H1 (cell line): ENCODE data around the gene ZSCAN22. TPM values are rescaled to one million over a fixed set of nuclear protein-coding genes. Genes with fewer than 3 reads are reported as not detected.

Experiments used
- CTCF ChIA-PET: fragments of 300-600 bp; sonication (Branson Sonifier 250); formaldehyde crosslinking; loops from one replicate; lab custom pipeline; 2021; ENCODE audit not compliant: partially characterized antibody; lab: Charles Lee
- POLR2A ChIA-PET: fragments of 300-600 bp; sonication (Branson Sonifier 250); formaldehyde crosslinking; loops from one replicate; lab custom pipeline; 2021; ENCODE audit warnings: inconsistent platforms; ENCODE audit not compliant: partially characterized antibody; lab: Charles Lee
- DNase-seq, 2 experiments: peaks; one replicate each; pipeline versions ENCODE4 v3.0.0 to v3.0.0-alpha.2; 2010 to 2022; ENCODE audit warnings: low spot score in 2 of 2, low read depth in 1 of 2, mixed read lengths in 1 of 2
- FAIRE-seq: peaks from 2 replicates; lab custom pipeline; 2011; peaks lifted over from hg19 to GRCh38; lab: Jason Lieb, UNC
- H2AFZ ChIP-seq: 2 replicates; pipeline ENCODE4 v1.8.1; 2012; ENCODE audit warnings: low read length, inconsistent platforms
- H2AK5ac ChIP-seq: 2 replicates; pipeline ENCODE4 v1.6.1; 2013; ENCODE audit warnings: low read depth, low read length
- H2BK120ac ChIP-seq: replicated peaks from 2 replicates; pipeline ENCODE3; 2013; ENCODE audit warnings: low read depth, low read length, inconsistent platforms
- H2BK12ac ChIP-seq: 2 replicates; pipeline ENCODE4 v1.6.1; 2013; ENCODE audit warnings: low read depth, low read length
- H2BK15ac ChIP-seq: 2 replicates; pipeline ENCODE4 v1.6.1; 2013; ENCODE audit warnings: low read length
- H2BK20ac ChIP-seq: 2 replicates; pipeline ENCODE4 v1.6.1; 2013; ENCODE audit warnings: low read length
- H2BK5ac ChIP-seq: 2 replicates; pipeline ENCODE4 v1.6.1; 2013; ENCODE audit warnings: low read depth, low read length
- H3K14ac ChIP-seq: 2 replicates; pipeline ENCODE4 v1.6.1; 2013; ENCODE audit warnings: inconsistent platforms; ENCODE audit not compliant: insufficient read length
- H3K18ac ChIP-seq: 2 replicates; pipeline ENCODE4 v1.6.1; 2013; ENCODE audit warnings: low read length; ENCODE audit errors: extremely low read depth
- H3K23ac ChIP-seq: 2 replicates; pipeline ENCODE4 v1.6.1; 2013; ENCODE audit warnings: inconsistent platforms; ENCODE audit not compliant: insufficient read length
- H3K23me2 ChIP-seq: 2 replicates; pipeline ENCODE4 v1.6.1; 2013; ENCODE audit warnings: low read depth, low read length
- H3K27ac ChIP-seq: 2 replicates; pipeline ENCODE4 v1.6.1; 2011; ENCODE audit warnings: low read depth, low read length, inconsistent platforms
- H3K27me3 ChIP-seq, 4 experiments: replicated peaks in 1 of 4; 1 replicate in 1 of 4; 2 replicates in 3 of 4; pipeline versions ENCODE4 v1.6.1 to v1.8.1; 2011 to 2013; ENCODE audit warnings: low read length in 3 of 4, mild to moderate bottlenecking in 3 of 4, inconsistent platforms in 2 of 4, mixed read lengths in 2 of 4, moderate library complexity in 1 of 4; ENCODE audit not compliant: control insufficient read depth in 3 of 4, insufficient read depth in 3 of 4; ENCODE audit errors: extremely low read depth in 1 of 4
- H3K36me3 ChIP-seq, 4 experiments: 2 replicates each; pipeline versions ENCODE4 v1.6.1 to v1.8.1; 2011 to 2013; ENCODE audit warnings: mild to moderate bottlenecking in 4 of 4, low read length in 3 of 4, moderate library complexity in 2 of 4, control low read depth in 1 of 4, inconsistent platforms in 1 of 4; ENCODE audit not compliant: insufficient read depth in 4 of 4, control insufficient read depth in 2 of 4
- H3K4ac ChIP-seq: replicated peaks from 2 replicates; pipeline ENCODE3; 2013; ENCODE audit warnings: low read length, low read depth, mixed read lengths, inconsistent platforms; ENCODE audit not compliant: insufficient read length
- H3K4me1 ChIP-seq, 4 experiments: replicated peaks in 1 of 4; 1 replicate in 1 of 4; 2 replicates in 3 of 4; pipeline versions ENCODE4 v1.6.1 to v1.8.1; 2011 to 2013; ENCODE audit warnings: low read length in 3 of 4, inconsistent platforms in 2 of 4, mixed read lengths in 1 of 4; ENCODE audit not compliant: insufficient read depth in 4 of 4, control insufficient read depth in 3 of 4
- H3K4me2 ChIP-seq, 2 experiments: 2 replicates each; pipeline versions ENCODE4 v1.6.1 to v1.8.1; 2011 to 2013; ENCODE audit warnings: low read depth in 2 of 2, low read length in 2 of 2, control low read depth in 1 of 2, inconsistent platforms in 1 of 2, mild to moderate bottlenecking in 1 of 2; ENCODE audit not compliant: insufficient read depth in 1 of 2
- H3K4me3 ChIP-seq, 4 experiments: fragments of 200-600, 300-600 bp in 1 of 4; sonication (generic), shearing (Covaris generic), sonication (Bioruptor Twin) in 1 of 4; 2 replicates each; pipeline versions ENCODE4 v1.5.1 to v1.8.1; 2011 to 2016; ENCODE audit warnings: low read length in 4 of 4, low read depth in 3 of 4, control low read depth in 2 of 4, inconsistent platforms in 2 of 4, mild to moderate bottlenecking in 2 of 4, mixed read lengths in 1 of 4, moderate library complexity in 1 of 4; ENCODE audit not compliant: insufficient read depth in 2 of 4; ENCODE audit errors: extremely low read depth in 1 of 4
- H3K56ac ChIP-seq: replicated peaks from 2 replicates; pipeline ENCODE3; 2013; ENCODE audit warnings: low read depth, mild to moderate bottlenecking, mixed read lengths, low read length, inconsistent platforms; ENCODE audit not compliant: insufficient read length
- H3K79me1 ChIP-seq: 2 replicates; pipeline ENCODE4 v1.6.1; 2013; ENCODE audit warnings: low read depth, low read length, control low read depth
- H3K79me2 ChIP-seq, 2 experiments: 2 replicates each; pipeline versions ENCODE4 v1.6.1 to v1.8.1; 2012 to 2013; ENCODE audit warnings: low read length in 2 of 2, mild to moderate bottlenecking in 2 of 2, inconsistent platforms in 1 of 2; ENCODE audit not compliant: insufficient read depth in 2 of 2, control insufficient read depth in 1 of 2
- H3K9ac ChIP-seq, 4 experiments: replicated peaks in 1 of 4; 1 replicate in 1 of 4; 2 replicates in 3 of 4; pipeline versions ENCODE4 v1.6.1 to v1.8.1; 2011 to 2013; ENCODE audit warnings: low read depth in 3 of 4, low read length in 3 of 4, control low read depth in 2 of 4, mild to moderate bottlenecking in 2 of 4, moderate library complexity in 2 of 4, inconsistent platforms in 1 of 4; ENCODE audit errors: extremely low read depth in 1 of 4
- H3K9me3 ChIP-seq, 2 experiments: 2 replicates each; pipeline versions ENCODE4 v1.6.1 to v1.8.1; 2012 to 2013; ENCODE audit warnings: mild to moderate bottlenecking in 2 of 2, moderate library complexity in 2 of 2, control low read depth in 1 of 2, inconsistent platforms in 1 of 2, low read depth in 1 of 2, low read length in 1 of 2, mixed read lengths in 1 of 2; ENCODE audit not compliant: insufficient read depth in 2 of 2
- H4K20me1 ChIP-seq, 2 experiments: replicated peaks in 1 of 2; 2 replicates each; pipeline versions ENCODE3 to v1.8.1; 2011 to 2013; ENCODE audit warnings: inconsistent platforms in 2 of 2, low read length in 2 of 2, mild to moderate bottlenecking in 1 of 2; ENCODE audit not compliant: insufficient read depth in 2 of 2, control insufficient read depth in 1 of 2
- H4K5ac ChIP-seq: 2 replicates; pipeline ENCODE4 v1.6.1; 2013; ENCODE audit warnings: low read length, low read depth, mixed read lengths, inconsistent platforms; ENCODE audit not compliant: insufficient read length
- H4K8ac ChIP-seq: 2 replicates; pipeline ENCODE4 v1.8.0; 2013; ENCODE audit warnings: mild to moderate bottlenecking, moderate library complexity, low read length, inconsistent platforms; ENCODE audit not compliant: insufficient read depth; ENCODE audit errors: extremely low read depth
- H4K91ac ChIP-seq: replicated peaks from 2 replicates; pipeline ENCODE3; 2013; ENCODE audit warnings: low read length, mixed read lengths, inconsistent platforms; ENCODE audit not compliant: insufficient read length
- CHD1 ChIP-seq: IDR thresholded peaks from 2 replicates; pipeline ENCODE4 v1.6.1; 2012; ENCODE audit warnings: low read depth, low read length, improper control_type of control experiment
- CHD2 ChIP-seq: IDR thresholded peaks from 2 replicates; pipeline ENCODE4 v1.6.1; 2012; ENCODE audit warnings: low read length, improper control_type of control experiment
- HDAC6 ChIP-seq: IDR thresholded peaks from one replicate; pipeline ENCODE4 v1.7.1; 2012; ENCODE audit warnings: low read depth, mild to moderate bottlenecking, inconsistent platforms, low read length, moderate library complexity
- JUN ChIP-seq: IDR thresholded peaks from 2 replicates; pipeline ENCODE4 v1.6.1; 2011; ENCODE audit warnings: low read depth, mild to moderate bottlenecking, improper control_type of control experiment, low read length
- JUND ChIP-seq: IDR thresholded peaks from 2 replicates; pipeline ENCODE4 v1.6.1; 2011; ENCODE audit warnings: mild to moderate bottlenecking, improper control_type of control experiment, low read length
- SAP30 ChIP-seq: fragments of 300-600 bp; sonication (generic); IDR thresholded peaks from 2 replicates; pipeline ENCODE4 v1.7.1; 2012; ENCODE audit warnings: low read length, moderate library complexity, mild to moderate bottlenecking, inconsistent platforms; ENCODE audit not compliant: insufficient read depth, insufficient replicate concordance
- TAF1 ChIP-seq: IDR thresholded peaks from 2 replicates; pipeline ENCODE4 v1.6.1; 2011; ENCODE audit warnings: mild to moderate bottlenecking, low read depth, low read length
- WGBS, 2 experiments: shearing (Covaris generic) in 1 of 2; methylation state at CpG; one replicate each; pipeline versions ENCODE4 v1.1.6 to v1.1.7; 2013 to 2015; ENCODE audit warnings: low lambda C conversion rate in 2 of 2, mixed read lengths in 2 of 2, inconsistent platforms in 1 of 2, low coverage in 1 of 2, missing lambda C conversion rate in 1 of 2; ENCODE audit not compliant: insufficient replicate concordance in 2 of 2, insufficient coverage in 1 of 2, insufficient read length in 1 of 2; ENCODE audit errors: extremely low coverage in 1 of 2, missing lambda C conversion rate in 1 of 2; 5-methylcytosine and 5-hydroxymethylcytosine counted together
- polyA plus RNA-seq, 7 experiments: library from polyadenylated mRNA; depleted of rRNA in 3 of 7; stranded (reverse) in 5 of 7; unstranded in 2 of 7; fragments of >200 nt in 5 of 7; fragments of 200-250 nt in 2 of 7; gene quantifications; 1 replicate in 5 of 7; 2 replicates in 1 of 7; 4 replicates in 1 of 7; pipeline versions ENCODE4 v1.2.1 to v1.2.3, GENCODE V29; 2011 to 2013; ENCODE audit warnings: missing spikeins in 2 of 7, mixed read lengths in 2 of 7
- total RNA-seq: library from RNA; stranded (reverse); fragmentation: NEBNext Ultra II Directional; extraction: Animal tissue kit (Norgen Biotek cat#: 25700); gene quantifications from 2 replicates; pipeline ENCODE4 v1.2.1, GENCODE V29; 2021

The ZSCAN22 gene
- total and polyA plus RNA-seq, 2 of the 8 experiments (the other 6 are each of a cell fraction or from before 2014, with no cell fraction given), result 3.2 to 3.3 TPM

DNA sequence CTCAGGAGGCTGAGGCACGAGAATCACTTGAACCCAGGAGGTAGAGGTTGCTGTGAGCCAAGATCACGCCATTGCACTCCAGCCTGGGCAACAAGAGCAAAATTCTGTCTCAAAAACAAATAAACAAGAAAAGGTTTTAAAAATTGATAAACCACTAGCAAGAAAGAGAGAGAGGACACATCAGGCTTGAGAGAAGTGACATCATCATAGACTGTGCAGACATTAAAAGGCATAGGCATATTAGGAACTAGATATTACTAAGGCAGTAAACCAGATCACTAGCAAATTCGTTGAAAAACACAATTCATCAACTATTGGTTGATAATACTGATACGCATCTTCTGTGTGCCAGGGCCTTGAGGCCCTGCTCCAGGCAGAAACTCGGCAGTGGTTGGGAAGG is 18.8 kb downstream of the ZSCAN22 start:
- Histone ChIP-seq H2BK5ac (no peak overlapping the region), H2AFZ (no peak overlapping the region), H3K36me3 (no peaks in the 10 kb centered on the region), H4K8ac (no peak overlapping the region), H3K56ac (no peak overlapping the region), H3K14ac (no peak overlapping the region), H3K79me2 (no peaks in the 10 kb centered on the region), H2BK15ac (no peak overlapping the region), H3K4me2 (no peak overlapping the region), H3K23ac (no peak overlapping the region), H4K91ac (no peak overlapping the region), H3K4ac (no peak overlapping the region), H3K27ac (no peak overlapping the region), H3K23me2 (peaks cover 9% of the 10 kb centered on the region), H3K4me3 (no peak overlapping the region), H4K5ac (no peak overlapping the region), H4K20me1 (no peaks in the 10 kb centered on the region), H3K27me3 (0 out of 7 replicates have a peak, but pooled peaks cover 0 to 3% (median 0%) of the 10 kb centered on the region in 4 experiments), H3K9me3 (no peaks in the 10 kb centered on the region), H3K4me1 (no peaks in the 10 kb centered on the region; a peak in 1 of 7 replicates), H2BK20ac (no peak overlapping the region), H2AK5ac (no peak overlapping the region), H2BK120ac (no peak overlapping the region), H2BK12ac (no peak overlapping the region), H3K79me1 (no peaks in the 10 kb centered on the region), H3K9ac (no peak overlapping the region), H3K18ac (no peak overlapping the region)
- TF ChIP-seq JUN (no peak), HDAC6 (no peak), SAP30 (no peak), CHD1 (no peak), JUND (no peak), TAF1 (no peak), CHD2 (no peak)
- no peak for DNase-seq
- CTCF ChIA-PET, result interaction anchor here (1.1 to 1.9 kb wide), 4 partner anchors 11 to 27 kb away, joined by 3 to 6 read pairs (median 4); partner anchors contain the start of gene ZNF497
- POLR2A ChIA-PET, result interaction anchor here (0.8 to 11.4 kb wide), 4 partner anchors 9 to 52 kb away, joined by 3 to 102 read pairs (median 6); partner anchors contain the start of gene ZNF497
- no peak for FAIRE-seq
- 86% methylated on average over 5 of the region's 5 CpGs; no CpG with 5 or more reads in 1 of the 2 experiments for WGBS, 2 experiments
